Measurements from ENCODE around the gene COX7C. TPM values are rescaled to one million over a fixed set of nuclear protein-coding genes. Genes with fewer than 3 reads are reported as not detected.
"Not testable (repeated sequence)": the region's sequence is repeated elsewhere in the genome, so short reads cannot be mapped to it uniquely, and the experiment has no call there.

The COX7C gene
- total and polyA plus RNA-seq, 11 donors = 1,038 to 3,656 (median 1,913) TPM

GRCh38 chr5:86646671-86647070, 28.9 kb downstream of the COX7C start:
- intact Hi-C loops (cut with DNase I) = no loop called here
- TF ChIP-seq POLR2A (IDR thresholded peaks at IDR 0.05) = no peak
- TF ChIP-seq, protein P1, sequence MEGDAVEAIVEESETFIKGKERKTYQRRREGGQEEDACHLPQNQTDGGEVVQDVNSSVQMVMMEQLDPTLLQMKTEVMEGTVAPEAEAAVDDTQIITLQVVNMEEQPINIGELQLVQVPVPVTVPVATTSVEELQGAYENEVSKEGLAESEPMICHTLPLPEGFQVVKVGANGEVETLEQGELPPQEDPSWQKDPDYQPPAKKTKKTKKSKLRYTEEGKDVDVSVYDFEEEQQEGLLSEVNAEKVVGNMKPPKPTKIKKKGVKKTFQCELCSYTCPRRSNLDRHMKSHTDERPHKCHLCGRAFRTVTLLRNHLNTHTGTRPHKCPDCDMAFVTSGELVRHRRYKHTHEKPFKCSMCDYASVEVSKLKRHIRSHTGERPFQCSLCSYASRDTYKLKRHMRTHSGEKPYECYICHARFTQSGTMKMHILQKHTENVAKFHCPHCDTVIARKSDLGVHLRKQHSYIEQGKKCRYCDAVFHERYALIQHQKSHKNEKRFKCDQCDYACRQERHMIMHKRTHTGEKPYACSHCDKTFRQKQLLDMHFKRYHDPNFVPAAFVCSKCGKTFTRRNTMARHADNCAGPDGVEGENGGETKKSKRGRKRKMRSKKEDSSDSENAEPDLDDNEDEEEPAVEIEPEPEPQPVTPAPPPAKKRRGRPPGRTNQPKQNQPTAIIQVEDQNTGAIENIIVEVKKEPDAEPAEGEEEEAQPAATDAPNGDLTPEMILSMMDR (IDR thresholded peaks at IDR 0.05) = no peak
- WGBS, 4 donors = 85 to 93% (median 91%) methylated on average over 1 of the region's 1 CpG
- Histone ChIP-seq H3K36me3 (no peaks in the 10 kb centered on the region), H3K4me1 (no peaks in the 10 kb centered on the region), H3K9me3 (no peaks in the 10 kb centered on the region), H3K4me3 (no peak overlapping the region), H3K27me3 (no peaks in the 10 kb centered on the region), H3K27ac (no peak overlapping the region)
- DNase-seq (no peak), ATAC-seq (no peak)

- 46 to 58% (median 50%) methylated on average over 3 of the region's 3 CpGs for WGBS, 4 donors
- TF ChIP-seq, protein P1 (IDR thresholded peaks at IDR 0.05) = no peak
- TF ChIP-seq POLR2A (IDR thresholded peaks at IDR 0.05) = no peak
- Histone ChIP-seq H3K27me3 (no peaks in the 10 kb centered on the region), H3K4me3 (no peak overlapping the region), H3K27ac (no peak overlapping the region), H3K9me3 (no peaks in the 10 kb centered on the region), H3K36me3 (no peaks in the 10 kb centered on the region), H3K4me1 (no peaks in the 10 kb centered on the region)
- DNase-seq (no peak), ATAC-seq (no peak)
- intact Hi-C loops (cut with DNase I) = no loop called here
These were observed 32.2 kb downstream of the COX7C start for GRCh38 chr5:86649832-86650505.

- intact Hi-C loops (cut with DNase I); DNase-seq; H3K27me3 ChIP-seq; H3K27ac ChIP-seq; H3K36me3 ChIP-seq; H3K4me3 ChIP-seq; H3K4me1 ChIP-seq; ATAC-seq: not testable (repeated sequence)
- peaks cover 0 to 24% (median 0%) of the 10 kb centered on the region in 12 donors for H3K9me3 ChIP-seq
- WGBS, 4 donors = 65 to 76% (median 72%) methylated on average over 2 of the region's 2 CpGs
These were observed 43.0 kb downstream of the COX7C start for GRCh38 chr5:86660771-86661170.

DNA sequence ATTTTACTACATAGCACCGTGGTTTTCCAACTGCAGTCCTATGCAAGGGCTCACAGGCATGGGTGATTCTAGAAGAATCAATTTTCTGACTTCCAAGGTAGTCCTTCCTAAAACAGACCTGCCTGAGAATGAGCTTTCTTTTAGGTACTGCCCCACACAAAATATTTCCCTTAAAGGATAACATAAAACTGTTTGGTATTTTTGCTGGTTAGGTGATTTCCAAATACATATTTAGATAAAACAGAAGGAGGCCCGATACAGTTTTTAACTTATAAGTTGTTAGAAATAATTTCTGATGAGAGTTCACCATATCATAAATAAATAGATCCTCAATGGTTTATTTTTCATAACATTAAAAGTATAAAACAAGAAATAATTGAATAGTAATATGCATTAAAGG, 46.4 kb downstream of the COX7C start:
- Histone ChIP-seq H3K27ac (no peak overlapping the region), H3K27me3 (no peaks in the 10 kb centered on the region), H3K9me3 (peaks cover 0 to 23% (median 0%) of the 10 kb centered on the region in 12 donors), H3K36me3 (no peaks in the 10 kb centered on the region), H3K4me3 (no peak overlapping the region), H3K4me1 (no peaks in the 10 kb centered on the region)
- DNase-seq = no peak
- WGBS, 4 donors = 78 to 92% (median 85%) methylated on average over 2 of the region's 2 CpGs
- no peak for ATAC-seq
- TF ChIP-seq, protein P1 (IDR thresholded peaks at IDR 0.05) = no peak
- no peak for TF ChIP-seq POLR2A (IDR thresholded peaks at IDR 0.05)
- intact Hi-C loops (cut with DNase I) = no loop called here
